PC-3 (cell line): Measurements from ENCODE around the gene ABHD1.

Source experiments
- CTCF ChIP-seq: fragments of 300-600 bp; sonication (generic); conservative IDR thresholded peaks from 2 replicates; pipeline ENCODE4 v1.5.1; 2017; ENCODE audit warnings: antibody characterized with exemption, low read depth, mild to moderate bottlenecking, low read length
- EZH2 ChIP-seq: fragments of 300-600 bp; sonication (generic); IDR thresholded peaks from one replicate; pipeline ENCODE4 v1.6.1; 2017; ENCODE audit warnings: antibody characterized with exemption, mild to moderate bottlenecking, low read length; ENCODE audit not compliant: unreplicated experiment
- EZH2phosphoT487 ChIP-seq: fragments of 300-600 bp; sonication (generic); IDR thresholded peaks from 2 replicates; pipeline ENCODE4 v1.6.1; 2018; ENCODE audit warnings: mild to moderate bottlenecking, antibody characterized with exemption, low read length, borderline replicate concordance

- TF ChIP-seq CTCF = no peak
- no peak for TF ChIP-seq EZH2
- TF ChIP-seq EZH2phosphoT487 = no peak
Observed at GRCh38 chr2:27087823-27088410, 35.7 kb upstream of the ABHD1 start.
